Peyer's patch (tissue), 4 donors: ENCODE results near the gene GAK.

Experiments
- CTCF ChIP-seq, 6 experiments: fragments of 450-650 bp in 4 of 6; fragments of 200-600 bp in 2 of 6; sonication (generic) in 1 of 6; IDR thresholded peaks; one replicate each; pipeline ENCODE4 v1.5.1; 2017 to 2019; ENCODE audit warnings: antibody characterized with exemption in 6 of 6, mild to moderate bottlenecking in 3 of 6, moderate library complexity in 1 of 6
- POLR2A ChIP-seq, 2 donors: fragments of 450-650 bp; IDR thresholded peaks; one replicate each; pipeline ENCODE4 v1.5.1; 2017; ENCODE audit warnings: antibody characterized with exemption in 2 of 2, mild to moderate bottlenecking in 2 of 2, moderate library complexity in 2 of 2

DNA sequence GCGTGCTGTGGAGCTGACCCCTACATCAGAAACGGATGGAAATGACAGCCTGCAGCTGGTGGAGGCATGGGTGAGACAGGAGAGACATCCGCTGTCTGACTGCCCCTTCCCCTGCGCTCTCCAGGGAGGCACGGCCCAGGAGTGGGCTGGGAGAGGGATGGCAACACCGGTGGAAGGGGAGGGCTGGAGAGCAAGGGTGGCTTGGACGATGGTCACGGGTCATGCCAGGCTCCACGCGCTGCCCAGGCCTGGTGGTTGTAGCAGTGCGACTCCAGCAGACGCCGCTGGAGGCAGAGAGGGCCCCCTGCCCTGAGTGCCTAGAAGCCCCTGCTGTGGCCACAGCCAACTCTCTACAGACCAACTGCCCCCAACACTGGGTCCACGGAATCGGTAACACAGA is 47.9 kb downstream of the GAK start:
- TF ChIP-seq CTCF (IDR thresholded peaks at IDR 0.05) (no peak), POLR2A (IDR thresholded peaks at IDR 0.05) (no peak)
